ENCODE data around the gene TBC1D10B.
"Not testable (repeated sequence)": the region's sequence is repeated elsewhere in the genome, so short reads cannot be mapped to it uniquely, and the experiment has no call there.

The TBC1D10B gene

DNA sequence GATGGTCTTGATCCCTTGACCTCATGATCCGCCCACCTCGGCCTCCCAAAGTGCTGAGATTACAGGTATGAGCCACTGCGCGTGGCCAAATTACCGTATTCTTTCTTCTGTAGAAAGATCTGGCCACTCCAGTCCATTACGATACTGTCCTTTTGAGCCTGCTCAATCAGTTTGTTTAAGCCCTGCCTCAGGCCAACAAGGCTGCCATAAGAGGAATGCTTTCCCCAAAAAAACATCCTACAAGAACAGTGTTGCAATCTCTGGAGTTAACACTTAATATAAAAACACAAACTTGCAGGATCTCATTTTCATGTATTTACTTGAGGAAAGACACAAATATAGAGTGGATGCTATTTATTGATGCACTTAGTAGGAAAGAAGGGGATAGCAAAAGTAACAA lies 46.1 kb downstream of the TBC1D10B start:
- not testable (repeated sequence) for DNase-seq

DNA sequence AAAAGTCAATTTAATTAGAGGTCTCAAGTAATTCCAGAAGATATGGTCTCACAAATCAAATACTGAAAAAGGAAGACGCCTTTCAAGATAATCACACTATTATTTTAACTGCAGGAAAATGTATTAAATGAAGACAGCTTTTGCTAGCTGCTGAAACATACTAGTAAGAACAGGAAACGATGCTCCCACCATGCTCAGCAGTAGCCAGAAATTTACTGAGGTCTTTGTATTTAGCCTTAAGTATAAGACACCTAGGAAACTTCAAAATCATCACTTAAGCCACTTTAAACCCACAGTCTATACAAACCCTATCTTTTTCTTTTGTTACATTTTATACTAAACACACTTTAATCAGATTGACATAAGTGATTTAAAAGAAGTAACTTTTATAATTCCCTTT lies 51.6 kb downstream of the TBC1D10B start:
- DNase-seq, result not testable (repeated sequence)

DNA sequence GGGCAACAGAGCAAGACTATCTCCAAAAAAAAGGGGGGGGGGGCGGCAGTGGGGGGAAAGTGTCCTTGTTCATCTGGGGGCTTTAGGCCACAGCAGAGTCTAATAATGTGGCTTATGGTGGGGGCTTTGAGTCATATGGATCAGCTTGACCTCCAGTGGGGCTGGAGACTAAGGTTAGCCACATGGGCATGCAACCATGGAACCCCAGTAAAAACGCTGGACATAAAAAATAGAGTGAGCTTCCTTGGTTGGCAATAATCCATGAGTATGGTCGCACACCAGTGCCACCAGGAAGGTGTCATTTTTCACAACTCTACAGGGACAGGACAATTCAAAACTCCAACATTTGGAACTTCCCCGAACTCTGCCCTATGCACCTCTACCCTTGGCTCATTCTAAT lies 59.4 kb downstream of the TBC1D10B start:
- DNase-seq, result not testable (repeated sequence)

DNA sequence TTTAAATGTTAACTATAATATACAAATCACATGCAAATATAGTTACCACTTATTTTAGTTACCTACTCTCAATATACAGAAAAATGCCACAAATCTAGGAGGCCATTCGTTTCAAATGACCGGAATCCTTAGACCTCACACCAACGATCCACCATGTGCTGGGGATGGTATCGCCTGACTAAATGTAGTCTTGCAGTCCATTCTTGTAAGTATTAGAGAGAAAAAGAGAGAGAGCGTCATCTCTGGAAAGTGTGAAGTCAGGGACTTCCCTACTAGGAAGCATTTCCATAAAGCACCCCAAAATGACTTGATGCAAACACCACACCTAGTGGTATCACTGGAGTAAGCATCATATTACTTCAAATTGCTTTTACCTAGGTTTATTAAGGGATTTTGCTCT lies 61.0 kb downstream of the TBC1D10B start:
- not testable (repeated sequence) for DNase-seq

Data from activated CD4-positive, alpha-beta T cell treated with anti-CD3 and anti-CD28 coated beads for 48 hours (primary cell).